NCI-H187 treated with DMSO at 0.1 percent for 48 hours (cell line): Measurements from ENCODE around the gene NTMT1.

ENCODE experiments used
- DNase-seq: peaks from one replicate; lab custom pipeline; 2025; lab: John Stamatoyannopoulos, UW

Gene NTMT1

DNA sequence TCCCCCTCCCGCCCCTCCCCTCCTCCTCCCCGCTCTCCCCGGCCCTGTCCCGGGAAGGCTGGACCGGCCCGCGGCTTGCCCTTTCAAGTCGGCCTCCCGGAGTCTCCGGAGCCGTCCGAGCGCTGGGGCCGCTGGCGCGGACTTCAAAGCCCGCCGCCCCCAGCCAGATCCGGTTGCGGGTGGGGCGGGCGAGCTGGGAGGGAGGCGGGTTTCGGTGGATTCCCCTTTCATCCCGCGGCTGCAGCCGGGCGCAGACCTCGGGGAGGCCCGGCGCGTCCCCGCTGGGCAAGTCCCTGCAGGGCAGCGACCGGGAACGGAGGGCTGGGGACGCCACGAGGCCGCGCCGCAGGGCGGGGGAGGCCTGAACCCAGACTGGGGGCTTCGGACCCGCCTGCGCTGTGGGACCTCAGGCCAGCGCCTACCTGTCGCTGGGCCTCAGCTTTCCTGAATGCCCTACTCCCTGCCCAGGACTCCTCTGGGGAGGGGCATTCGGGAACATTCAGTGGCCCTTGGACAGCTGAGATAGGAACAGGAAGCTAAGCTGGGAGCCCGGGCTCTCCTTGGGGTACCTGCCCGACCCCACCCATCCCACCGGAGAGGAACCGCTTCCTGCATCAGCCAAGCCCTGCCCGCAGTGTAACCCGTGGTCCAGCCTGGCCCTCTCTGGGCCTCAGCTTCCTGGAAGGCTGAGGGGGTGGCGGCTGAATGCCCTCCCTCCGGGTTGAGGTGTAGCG, 28.4 kb upstream of the NTMT1 start:
- no peak for DNase-seq

- DNase-seq = no peak
These were observed 27.8 kb upstream of the NTMT1 start for GRCh38 chr9:129598089-129598596.

DNA sequence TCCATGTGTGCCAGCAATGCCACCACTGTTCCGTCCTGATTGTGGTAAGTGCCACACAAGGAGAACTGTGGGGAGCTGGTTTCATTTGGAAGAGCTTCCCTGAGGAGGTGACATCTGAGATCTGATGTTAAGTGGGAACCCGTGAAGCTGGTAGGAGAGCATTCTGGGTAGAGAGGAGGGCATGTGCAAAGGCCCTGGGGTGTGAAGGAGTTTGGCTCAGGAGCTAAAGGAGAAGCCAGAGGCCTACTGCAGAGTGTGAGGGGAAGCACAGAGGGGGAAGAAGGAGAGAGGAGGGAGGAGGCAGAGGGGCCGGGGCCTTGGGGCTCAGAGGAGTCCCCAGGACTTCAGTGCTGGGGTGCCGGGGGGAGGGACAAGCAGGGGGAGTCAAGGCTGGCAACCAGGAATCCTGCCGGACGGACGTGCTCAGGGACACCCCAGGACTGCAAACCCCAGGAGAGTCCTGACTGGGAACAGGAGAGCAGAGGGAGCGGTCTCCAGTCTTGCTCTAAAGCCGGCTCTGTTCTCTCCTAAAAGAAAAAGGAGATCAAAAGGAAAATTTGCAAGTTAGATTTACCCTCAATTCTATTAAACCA, 24.8 kb upstream of the NTMT1 start:
- no peak for DNase-seq

- DNase-seq = no peak
These were observed 23.2 kb upstream of the NTMT1 start for GRCh38 chr9:129602598-129603415.

- DNase-seq = no peak
These were observed 21.8 kb upstream of the NTMT1 start for GRCh38 chr9:129604056-129604765.

- no peak for DNase-seq
These were observed 21.2 kb upstream of the NTMT1 start for GRCh38 chr9:129604766-129605163.

DNA sequence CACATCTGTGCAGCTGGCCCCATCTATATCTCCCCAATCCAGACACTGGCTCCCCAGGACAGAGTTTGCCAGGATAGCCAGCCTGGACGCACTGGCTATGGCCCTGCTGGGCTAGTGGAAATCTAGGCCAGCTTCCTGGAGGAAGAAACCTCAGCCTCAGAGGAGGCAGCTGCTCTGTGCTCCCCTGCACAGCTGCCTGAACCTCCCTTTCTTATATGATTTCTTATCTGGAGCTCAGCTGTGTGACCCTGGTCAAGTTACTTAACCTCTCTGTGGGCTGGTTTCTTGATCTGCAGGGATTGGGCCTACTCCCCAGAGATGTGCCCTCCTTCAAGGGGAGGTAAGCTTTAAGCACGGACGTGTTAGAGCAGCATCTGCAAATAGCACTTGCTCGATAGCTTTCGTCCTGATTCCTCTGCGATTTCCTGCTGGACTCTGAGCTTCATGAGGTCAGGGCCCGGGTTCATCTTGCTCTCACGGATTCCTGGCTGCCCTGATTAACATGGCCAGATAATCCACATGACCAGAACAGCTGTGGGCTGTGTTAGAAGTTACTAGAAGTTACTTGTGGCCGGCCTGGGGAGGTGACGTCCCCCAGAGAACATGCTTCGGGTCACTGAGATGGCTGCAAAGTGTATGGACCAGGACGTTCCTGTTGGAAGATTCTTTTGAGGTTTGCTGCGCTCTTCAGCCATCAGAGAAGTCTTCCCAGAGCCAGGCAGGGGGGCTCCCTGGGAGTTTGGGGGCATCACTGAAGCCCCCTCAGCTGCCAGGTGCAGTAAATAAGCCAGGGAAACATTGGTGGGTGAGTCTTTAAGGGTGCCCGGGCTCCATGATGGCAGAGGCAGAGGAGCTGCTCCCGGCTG, 19.6 kb upstream of the NTMT1 start:
- DNase-seq = no peak

DNA sequence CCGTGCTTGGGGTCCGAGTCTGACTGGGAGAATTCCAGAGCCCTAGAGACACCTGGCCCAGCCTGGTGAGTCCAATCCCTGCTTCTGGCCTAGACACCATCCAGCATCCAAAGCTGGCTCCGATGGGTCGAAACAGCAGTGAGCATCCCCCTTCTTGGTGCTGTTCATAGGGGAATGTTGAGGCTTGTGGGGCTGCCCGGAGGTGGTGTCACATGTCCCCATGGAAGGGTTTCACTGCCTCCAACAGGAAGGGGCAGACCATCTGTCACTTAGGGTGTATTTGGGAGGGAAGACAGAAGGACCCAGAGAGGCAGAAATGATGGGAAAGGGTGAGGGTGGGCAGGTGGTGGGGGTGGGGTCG, 19.0 kb upstream of the NTMT1 start:
- no peak for DNase-seq

- no peak for DNase-seq
These were observed 17.1 kb upstream of the NTMT1 start for GRCh38 chr9:129608561-129609481.

- no peak for DNase-seq
These were observed 16.3 kb upstream of the NTMT1 start for GRCh38 chr9:129609486-129610212.

DNA sequence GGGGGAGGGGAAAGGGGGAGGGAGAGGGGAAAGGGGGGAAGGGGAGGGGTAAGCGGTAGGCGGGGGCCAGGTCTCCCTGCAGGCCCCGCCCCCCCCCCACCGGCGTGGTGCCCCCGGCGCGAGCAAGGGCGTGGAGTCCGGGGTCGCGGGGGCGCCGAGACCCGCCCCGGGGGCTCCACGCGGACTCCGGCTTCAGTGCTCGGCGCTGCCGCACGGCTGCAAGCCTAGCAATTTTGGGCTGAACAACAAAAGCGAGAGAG, 15.8 kb upstream of the NTMT1 start:
- DNase-seq = no peak

- no peak for DNase-seq
These were observed 15.3 kb upstream of the NTMT1 start for GRCh38 chr9:129610473-129611306.

DNA sequence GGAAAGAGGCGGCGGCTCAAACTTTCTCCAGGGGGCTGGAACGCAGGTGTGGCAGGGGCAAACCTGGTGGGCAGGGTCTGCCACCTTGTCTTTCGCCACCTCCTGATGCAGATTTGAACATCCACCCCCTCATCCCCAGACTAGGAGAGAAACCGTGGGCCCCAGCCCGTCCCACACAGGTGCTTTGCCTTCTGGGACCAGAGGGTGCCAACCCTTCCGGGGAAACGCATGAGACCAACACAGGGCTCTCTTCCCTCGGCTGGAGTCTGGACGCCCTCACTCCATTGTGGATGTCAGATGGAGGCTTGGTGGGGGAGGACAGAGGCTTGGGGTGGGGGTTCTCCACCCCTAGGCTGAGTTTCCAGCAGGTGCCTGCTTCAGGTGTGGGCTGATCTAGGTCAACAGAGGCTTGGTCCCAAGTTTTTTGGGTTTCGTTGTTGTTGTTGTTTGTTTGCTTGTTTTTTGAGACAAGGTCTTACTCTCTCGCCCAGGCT, 14.6 kb upstream of the NTMT1 start:
- no peak for DNase-seq

- no peak for DNase-seq
These were observed 13.8 kb upstream of the NTMT1 start for GRCh38 chr9:129612123-129612522.

GRCh38 chr9:129612815-129613519, 13.0 kb upstream of the NTMT1 start:
- DNase-seq = no peak

DNA sequence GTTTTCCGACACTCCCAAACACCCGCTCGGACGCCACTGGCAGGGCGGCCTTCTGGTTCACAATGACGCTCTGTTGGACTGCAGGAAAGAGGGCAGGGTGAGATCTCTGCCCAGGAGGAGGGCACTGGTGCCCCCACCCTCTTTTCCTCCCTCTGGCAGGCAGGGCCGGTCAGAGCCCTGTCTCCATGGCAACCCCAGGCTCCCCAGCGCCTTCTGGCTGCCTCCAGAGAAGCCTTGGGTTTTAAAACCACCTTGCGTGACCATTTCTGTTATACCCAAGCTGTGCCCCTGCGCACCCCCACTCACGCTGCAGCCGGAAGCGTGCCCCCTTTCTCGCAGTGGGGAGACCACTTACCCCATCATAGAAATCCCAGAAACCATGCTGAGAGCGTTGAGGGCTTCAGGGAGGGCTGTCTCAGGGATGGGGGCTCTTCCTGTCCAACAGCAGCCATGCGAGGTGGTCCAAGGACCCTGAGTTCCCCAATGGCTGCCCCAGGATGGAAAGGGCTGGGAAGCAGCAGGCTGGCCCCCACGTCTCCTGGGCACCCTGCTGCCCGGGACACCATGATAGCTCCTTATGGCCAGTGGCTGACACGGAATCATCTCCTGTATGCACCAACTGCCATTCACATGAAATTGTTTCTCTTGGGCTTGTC, 12.3 kb upstream of the NTMT1 start:
- no peak for DNase-seq

- no peak for DNase-seq
These were observed 11.0 kb upstream of the NTMT1 start for GRCh38 chr9:129614932-129615331.
